Hematopoietic multipotent progenitor cell treated with erythropoietin and hydrocortisone succinate and interleukin-3 and kit ligand, for 4 days (in vitro differentiated cells): Measurements from ENCODE around the gene AGPAT1.
"Not testable (repeated sequence)": the region's sequence is repeated elsewhere in the genome, so short reads cannot be mapped to it uniquely, and the experiment has no call there.

Experiments
- DNase-seq: peaks from one replicate; pipeline ENCODE4 v3.0.0-alpha.2; 2015

AGPAT1 gene

GRCh38 chr6:32146687-32147086 lies 29.2 kb downstream of the AGPAT1 start:
- no peak for DNase-seq

- DNase-seq: no peak
These were observed 29.6 kb downstream of the AGPAT1 start for GRCh38 chr6:32146287-32146686.

- DNase-seq: not testable (repeated sequence)
These were observed 31.6 kb downstream of the AGPAT1 start for GRCh38 chr6:32144238-32144637.

- DNase-seq: no peak
These were observed 35.4 kb downstream of the AGPAT1 start for GRCh38 chr6:32140420-32141046.

DNA sequence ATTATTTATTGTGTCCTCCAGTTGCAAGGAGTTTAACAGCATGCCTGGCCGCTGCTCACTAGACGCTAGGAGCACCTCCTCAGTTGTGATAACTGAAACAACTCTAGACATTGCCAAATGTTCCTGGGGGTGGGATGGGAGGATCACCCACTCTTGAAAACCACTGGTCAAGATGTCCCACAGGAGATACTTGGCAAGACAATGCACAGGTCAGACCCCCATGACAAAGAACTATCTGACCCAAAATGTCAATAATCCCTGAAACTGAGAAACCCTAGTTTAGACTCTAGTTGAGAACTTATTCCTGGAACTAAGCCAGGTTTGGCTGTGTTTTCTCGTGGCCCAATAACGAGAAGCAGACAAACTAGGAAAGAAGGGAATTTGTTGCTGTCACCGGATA lies 36.3 kb downstream of the AGPAT1 start:
- DNase-seq: no peak

DNA sequence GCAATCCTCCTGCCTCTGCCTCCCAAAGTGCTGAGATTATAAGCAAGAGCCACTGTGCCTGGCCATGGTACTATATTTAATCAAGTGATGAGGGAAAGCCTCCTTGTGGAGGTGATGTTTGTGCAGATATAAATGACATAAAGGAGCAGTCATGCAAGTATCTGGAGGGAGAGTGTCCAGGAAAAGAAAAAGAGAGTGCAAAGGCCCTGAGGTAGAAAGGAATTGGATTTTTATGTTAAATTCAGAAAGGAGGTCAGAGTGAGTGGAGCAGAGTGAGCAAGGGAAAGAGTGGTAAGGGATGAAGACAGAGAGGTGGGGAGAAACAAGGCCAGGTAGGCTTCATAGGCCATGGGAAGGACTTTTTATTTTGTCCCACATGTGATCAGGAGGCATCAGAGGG lies 38.4 kb downstream of the AGPAT1 start:
- DNase-seq: no peak

DNA sequence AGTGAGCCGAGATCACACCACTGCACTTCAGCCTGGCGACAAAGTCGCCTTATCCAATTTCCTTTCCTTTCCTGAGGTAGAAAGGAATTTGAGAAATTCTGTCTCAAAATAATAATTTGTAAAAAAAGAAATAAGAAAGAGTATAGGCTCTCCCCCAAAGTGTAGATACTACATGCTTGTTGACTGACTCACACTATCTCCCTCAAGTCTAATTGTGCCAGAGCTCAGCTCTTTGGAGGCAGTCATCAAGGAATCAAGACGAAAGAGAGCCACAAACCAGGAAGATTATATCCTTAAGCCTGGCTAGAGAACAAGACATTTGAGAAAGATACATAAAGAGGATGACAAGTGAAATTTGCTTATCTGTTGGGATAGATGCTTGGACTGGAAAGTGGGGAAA lies 42.1 kb downstream of the AGPAT1 start:
- DNase-seq: no peak

DNA sequence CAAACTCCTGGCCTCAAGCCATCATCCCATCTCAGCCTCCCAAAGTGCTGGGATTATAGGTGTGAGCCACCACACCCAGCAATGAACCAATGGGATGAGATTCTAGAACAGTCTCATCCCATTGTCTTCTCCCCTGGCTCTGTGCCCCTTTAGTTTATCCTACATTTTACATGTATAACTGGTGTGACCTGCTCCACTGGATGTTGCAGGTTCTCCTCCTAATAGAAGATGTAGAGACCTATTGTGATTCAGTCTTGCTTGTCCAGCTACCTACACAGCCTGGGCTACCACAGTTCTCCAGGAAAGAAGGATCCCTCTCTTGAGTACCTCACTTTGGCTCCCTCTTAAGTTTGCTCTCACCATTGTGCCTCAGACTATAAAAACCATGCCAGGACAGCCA lies 43.8 kb downstream of the AGPAT1 start:
- DNase-seq: no peak

GRCh38 chr6:32131439-32131948 lies 44.4 kb downstream of the AGPAT1 start:
- peak; percentile 90 for DNase-seq

GRCh38 chr6:32129297-32130088 lies 46.4 kb downstream of the AGPAT1 start:
- no peak for DNase-seq

DNA sequence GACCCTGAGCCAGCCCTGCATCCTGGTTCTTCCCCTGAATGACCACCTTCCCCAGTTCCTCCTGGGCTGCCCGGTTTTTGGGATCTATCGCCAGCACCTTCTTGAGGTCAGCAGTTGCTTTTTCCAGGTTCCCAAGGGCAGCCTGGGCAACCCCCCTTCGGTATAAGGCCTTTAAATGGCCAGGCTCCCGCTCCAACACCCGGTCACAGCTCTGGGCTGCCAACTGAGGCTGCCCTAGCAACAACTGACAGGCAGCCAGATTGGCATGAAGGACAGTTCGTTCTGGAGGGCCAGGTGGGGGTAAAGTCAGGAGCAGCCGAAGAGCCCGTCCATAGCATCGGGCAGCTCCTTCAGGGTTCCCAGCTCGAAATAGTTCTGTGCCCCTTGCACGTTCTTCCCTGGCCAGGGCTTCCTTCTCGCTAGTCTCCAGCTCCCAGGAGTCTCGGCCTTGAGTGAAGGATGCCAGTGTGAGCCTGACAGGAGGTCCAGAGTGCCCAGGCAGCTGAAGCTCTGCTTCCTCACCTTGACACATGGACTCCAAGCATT lies 47.1 kb downstream of the AGPAT1 start:
- no peak for DNase-seq

DNA sequence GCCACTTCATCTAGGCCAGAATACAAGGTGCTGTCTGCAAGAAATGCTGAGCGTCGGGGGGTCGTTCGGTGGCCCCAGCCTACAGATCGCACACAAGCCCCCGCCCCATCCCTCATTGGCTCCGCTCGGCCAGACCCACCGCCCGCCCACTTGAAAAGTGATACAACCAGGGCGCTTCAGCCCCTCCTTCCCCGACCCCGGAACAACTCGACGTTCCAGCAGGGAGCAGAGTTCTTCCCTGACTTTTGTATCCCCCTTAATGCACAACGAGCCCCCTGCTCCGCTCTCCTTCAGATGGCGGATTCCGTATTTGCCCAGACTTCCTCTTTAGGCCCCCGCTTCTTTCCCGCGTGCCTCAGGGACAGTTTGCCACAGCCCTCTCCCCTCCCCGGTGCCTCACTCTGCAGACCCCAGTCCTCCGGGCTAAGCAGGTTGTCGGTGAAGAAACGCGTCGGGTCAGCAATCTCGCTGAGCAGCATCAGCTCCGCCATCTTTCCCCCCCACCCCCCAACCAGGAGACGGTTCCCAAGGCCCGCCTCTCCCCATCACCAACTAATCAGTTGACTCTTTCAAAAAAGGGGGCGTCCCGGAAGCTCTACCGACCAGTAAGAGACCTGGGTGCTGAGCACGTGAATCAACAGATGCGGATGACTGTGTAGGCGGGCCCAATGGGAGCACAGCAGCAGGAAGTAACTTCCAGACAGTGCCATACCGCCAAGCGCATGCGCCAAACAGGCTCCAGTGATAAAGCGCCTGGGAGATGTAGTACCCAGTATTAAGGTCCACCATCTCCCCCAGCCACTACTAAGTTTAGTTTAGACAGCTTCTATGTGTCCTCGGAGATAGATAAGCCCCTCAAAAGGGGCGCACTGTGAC lies 47.9 kb downstream of the AGPAT1 start, which contains the start of gene ATF6B:
Gene ATF6B, minus strand, starts transcription at position 530 of the 876 bp plus-strand sequence. Its CDS starts 39 bp downstream, at position 491.
- peak; percentile 100 for DNase-seq

DNA sequence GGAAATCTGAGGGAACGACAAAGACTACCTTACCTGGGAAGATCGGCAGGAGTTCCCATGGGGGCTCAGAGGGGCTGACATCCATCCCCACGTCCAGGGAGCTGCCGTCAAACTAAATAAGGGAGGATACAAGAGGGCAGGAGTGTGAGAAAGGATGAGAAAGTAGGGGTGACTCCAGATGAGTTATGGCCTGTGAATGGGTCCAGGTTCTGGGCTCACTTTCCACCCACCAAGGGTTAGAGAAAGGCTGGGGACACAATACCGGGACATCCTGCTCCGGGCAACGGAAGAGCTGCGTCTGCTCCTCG lies 48.5 kb downstream of the AGPAT1 start:
- no peak for DNase-seq

DNA sequence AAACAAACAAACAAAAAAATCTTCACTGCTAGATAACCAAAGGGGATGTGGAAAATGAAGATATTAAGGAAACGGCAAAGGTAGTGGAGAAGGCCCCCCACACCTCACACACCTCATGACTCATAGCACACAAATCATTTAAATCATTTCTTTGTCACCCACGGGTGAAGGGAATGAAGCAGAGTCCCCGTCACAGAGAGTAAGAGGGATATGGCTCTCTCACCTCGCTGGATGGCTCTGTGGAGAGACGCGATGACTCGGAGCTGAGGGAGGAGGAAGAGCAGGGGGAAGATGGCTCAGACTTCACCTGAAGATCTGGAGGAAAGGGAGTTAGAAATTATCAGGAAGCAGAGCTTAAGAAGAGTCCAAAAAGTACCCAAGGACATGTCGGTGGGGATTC lies 49.0 kb downstream of the AGPAT1 start:
- no peak for DNase-seq

DNA sequence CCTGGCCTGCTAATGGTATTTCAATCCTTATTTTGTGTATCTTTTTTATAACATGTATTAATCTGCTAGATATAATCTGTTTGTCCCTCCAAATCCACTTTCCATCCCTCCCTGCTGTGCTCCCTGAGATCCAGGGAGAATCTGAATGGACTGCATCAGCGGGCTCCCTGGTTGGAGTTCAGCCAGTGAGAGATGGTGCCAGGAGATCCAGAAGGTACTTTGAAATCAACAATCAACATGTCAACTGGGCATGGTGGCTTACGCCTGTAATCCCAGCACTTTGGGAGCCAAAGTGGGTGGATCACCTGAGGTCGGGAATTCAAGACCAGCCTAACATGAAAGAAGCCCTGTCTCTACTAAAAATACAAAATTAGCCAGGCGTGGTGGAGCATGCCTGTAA lies 52.2 kb downstream of the AGPAT1 start:
- no peak for DNase-seq

- no peak for DNase-seq
These were observed 55.3 kb downstream of the AGPAT1 start for GRCh38 chr6:32120573-32121059.

DNA sequence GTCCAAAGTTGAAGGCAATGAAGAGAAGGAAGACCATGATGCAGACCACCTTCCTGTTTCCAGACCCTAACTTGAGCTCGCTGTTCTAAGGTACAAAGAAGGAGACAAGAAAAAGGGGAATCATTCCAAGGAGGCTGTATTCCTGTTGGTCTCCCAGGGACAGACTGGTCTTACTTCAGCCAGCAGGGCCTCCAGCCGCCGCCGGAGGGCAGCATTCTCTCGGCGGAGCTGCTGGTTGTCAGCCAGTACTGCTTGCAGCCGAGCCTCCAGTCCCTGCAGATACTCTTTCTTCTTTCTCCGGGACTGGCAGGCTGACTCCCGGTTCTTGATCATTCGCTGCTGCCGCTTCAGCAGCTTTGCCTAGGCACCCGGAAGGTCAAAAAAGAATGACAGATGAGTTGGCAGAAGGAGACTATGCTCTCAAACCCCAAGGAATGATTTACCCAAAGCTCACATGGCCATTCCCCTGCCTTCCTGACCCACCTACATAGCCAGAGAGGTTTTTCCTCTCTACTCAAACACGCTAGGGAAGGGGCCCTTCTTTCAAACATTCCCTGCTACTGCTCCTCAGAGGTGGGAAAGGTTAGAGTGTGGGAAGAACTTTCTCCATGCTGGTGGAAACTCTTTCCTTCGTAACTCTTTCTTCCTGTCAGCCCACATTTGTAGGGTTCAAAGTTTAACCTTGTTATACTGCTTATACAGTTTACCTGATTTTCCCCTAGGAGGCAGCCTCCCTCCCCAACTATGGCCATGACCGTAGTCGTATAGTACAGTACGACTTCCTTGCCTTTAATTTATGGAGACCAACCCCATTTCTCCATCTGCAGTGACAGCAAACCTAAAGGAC lies 56.9 kb downstream of the AGPAT1 start:
- peak; percentile 91 for DNase-seq
